Transverse colon (tissue), 4 donors: ENCODE data around the gene NFKBIL1. TPM values are rescaled to one million over a fixed set of nuclear protein-coding genes. Genes with fewer than 3 reads are reported as not detected.

ENCODE experiments used
- DNase-seq: peaks from one replicate; pipeline ENCODE4 v3.0.0-alpha.2; 2019
- H3K27ac ChIP-seq, 4 donors: fragments of 200-600 bp; sonication (generic); 2 replicates each; pipeline ENCODE4 v1.5.1; 2016 to 2018; ENCODE audit warnings: inconsistent platforms in 4 of 4
- H3K27me3 ChIP-seq: fragments of 200-600 bp; sonication (generic); 2 replicates; pipeline ENCODE4 v1.5.1; 2017; ENCODE audit warnings: inconsistent platforms
- H3K36me3 ChIP-seq, 4 donors: fragments of 200-600 bp; sonication (generic); 2 replicates each; pipeline ENCODE4 v1.5.1; 2017 to 2019; ENCODE audit warnings: inconsistent platforms in 4 of 4
- H3K4me1 ChIP-seq, 4 donors: fragments of 200-600 bp; sonication (generic); 2 replicates each; pipeline ENCODE4 v1.5.1; 2017 to 2020; ENCODE audit warnings: inconsistent platforms in 4 of 4
- H3K4me3 ChIP-seq, 4 donors: fragments of 200-600 bp; sonication (generic); 1 replicate in 1 of 4; 2 replicates in 3 of 4; pipeline versions ENCODE4 v1.5.1 to v1.6.1; 2017 to 2019; ENCODE audit warnings: inconsistent platforms in 4 of 4
- H3K9me3 ChIP-seq, 2 donors: fragments of 200-600 bp; sonication (generic); 2 replicates each; pipeline ENCODE4 v1.5.1; 2017 to 2019; ENCODE audit warnings: inconsistent platforms in 2 of 2
- EP300 ChIP-seq: sonication (generic); formaldehyde crosslinking; IDR thresholded peaks from one replicate; pipeline ENCODE4 v1.6.1; 2017; ENCODE audit warnings: antibody characterized with exemption, low read depth
- POLR2A ChIP-seq: fragments of 450-650 bp; IDR thresholded peaks from one replicate; pipeline ENCODE4 v1.6.1; 2016; ENCODE audit warnings: antibody characterized with exemption, mild to moderate bottlenecking, moderate library complexity
- POLR2AphosphoS5 ChIP-seq, 3 donors: sonication (generic); formaldehyde crosslinking; IDR thresholded peaks; one replicate each; pipeline ENCODE4 v1.6.1; 2016; ENCODE audit warnings: antibody characterized with exemption in 3 of 3
- WGBS, 2 donors: methylation state at CpG; one replicate each; pipeline ENCODE4 v1.1.5; 2018; ENCODE audit warnings: low coverage in 1 of 2; 5-methylcytosine and 5-hydroxymethylcytosine counted together
- in situ Hi-C, 4 donors: fragments of 200-750 bp; cut with MboI; loops; one replicate each; pipeline versions ENCODE4 v1.15.0 to v1.15.1; 2017; ENCODE audit warnings: low sequenced_read_pairs in 3 of 4, low pct_ligation_motif_present in 1 of 4, low pct_unique_long_range_greater_than_20kb in 1 of 4
- intact Hi-C: fragments of 100-400 bp; cut with DNase I; formaldehyde crosslinking; loops from one replicate; pipeline ENCODE4 v1.15.1; 2023; ENCODE audit warnings: low total_unique reads
- total RNA-seq, 4 donors: library from RNA; depleted of rRNA; stranded (reverse); fragments of >200 nt; gene quantifications; one replicate each; pipeline ENCODE4 v1.1.0, GENCODE V29; 2016
- TF ChIP-seq, protein P1 (sequence below), 5 experiments: fragments of 200-600 bp in 3 of 5; fragments of 450-650 bp in 2 of 5; sonication (generic) in 3 of 5; IDR thresholded peaks; 1 replicate in 2 of 5; 2 replicates in 3 of 5; pipeline ENCODE4 v1.5.1; 2016 to 2017; ENCODE audit warnings: antibody characterized with exemption in 5 of 5, inconsistent platforms in 3 of 5, mild to moderate bottlenecking in 2 of 5, moderate library complexity in 1 of 5

NFKBIL1 gene
- total RNA-seq, 4 donors from 2014 or later: 13.7 to 29.5 (median 22.9) TPM

DNA sequence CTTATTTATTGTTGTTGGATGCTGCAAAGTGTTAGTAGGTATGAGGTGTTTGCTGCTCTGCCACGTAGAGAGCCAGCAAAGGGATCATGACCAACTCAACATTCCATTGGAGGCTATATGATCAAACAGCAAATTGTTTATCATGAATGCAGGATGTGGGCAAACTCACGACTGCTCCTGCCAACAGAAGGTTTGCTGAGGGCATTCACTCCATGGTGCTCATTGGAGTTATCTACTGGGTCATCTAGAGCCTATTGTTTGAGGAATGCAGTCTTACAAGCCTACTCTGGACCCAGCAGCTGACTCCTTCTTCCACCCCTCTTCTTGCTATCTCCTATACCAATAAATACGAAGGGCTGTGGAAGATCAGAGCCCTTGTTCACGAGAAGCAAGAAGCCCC lies 37.4 kb upstream of the NFKBIL1 start:
- in situ Hi-C loops (loop anchor here in 1 of 4 donors (10.0 kb wide), 1 partner anchor 95 kb away; no protein-coding TSS in a partner anchor), intact Hi-C loops (no loop called here)
- DNase-seq: no peak
- no peaks in the 10 kb centered on the region for H3K4me1 ChIP-seq
- H3K36me3 ChIP-seq: peaks cover 0 to 3% (median 0%) of the 10 kb centered on the region in 4 donors
- H3K27me3 ChIP-seq: no peaks in the 10 kb centered on the region
- WGBS, 2 donors: 82 to 86% methylated on average over 2 to 4 of the region's 4 CpGs
- no peaks in the 10 kb centered on the region for H3K9me3 ChIP-seq
- no peak overlapping the region for H3K27ac ChIP-seq
- TF ChIP-seq POLR2A (no peak), POLR2AphosphoS5 (IDR thresholded peaks at IDR 0.05) (no peak), EP300 (no peak)
- TF ChIP-seq, protein P1, sequence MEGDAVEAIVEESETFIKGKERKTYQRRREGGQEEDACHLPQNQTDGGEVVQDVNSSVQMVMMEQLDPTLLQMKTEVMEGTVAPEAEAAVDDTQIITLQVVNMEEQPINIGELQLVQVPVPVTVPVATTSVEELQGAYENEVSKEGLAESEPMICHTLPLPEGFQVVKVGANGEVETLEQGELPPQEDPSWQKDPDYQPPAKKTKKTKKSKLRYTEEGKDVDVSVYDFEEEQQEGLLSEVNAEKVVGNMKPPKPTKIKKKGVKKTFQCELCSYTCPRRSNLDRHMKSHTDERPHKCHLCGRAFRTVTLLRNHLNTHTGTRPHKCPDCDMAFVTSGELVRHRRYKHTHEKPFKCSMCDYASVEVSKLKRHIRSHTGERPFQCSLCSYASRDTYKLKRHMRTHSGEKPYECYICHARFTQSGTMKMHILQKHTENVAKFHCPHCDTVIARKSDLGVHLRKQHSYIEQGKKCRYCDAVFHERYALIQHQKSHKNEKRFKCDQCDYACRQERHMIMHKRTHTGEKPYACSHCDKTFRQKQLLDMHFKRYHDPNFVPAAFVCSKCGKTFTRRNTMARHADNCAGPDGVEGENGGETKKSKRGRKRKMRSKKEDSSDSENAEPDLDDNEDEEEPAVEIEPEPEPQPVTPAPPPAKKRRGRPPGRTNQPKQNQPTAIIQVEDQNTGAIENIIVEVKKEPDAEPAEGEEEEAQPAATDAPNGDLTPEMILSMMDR (IDR thresholded peaks at IDR 0.05): no peak
- no peak overlapping the region for H3K4me3 ChIP-seq

DNA sequence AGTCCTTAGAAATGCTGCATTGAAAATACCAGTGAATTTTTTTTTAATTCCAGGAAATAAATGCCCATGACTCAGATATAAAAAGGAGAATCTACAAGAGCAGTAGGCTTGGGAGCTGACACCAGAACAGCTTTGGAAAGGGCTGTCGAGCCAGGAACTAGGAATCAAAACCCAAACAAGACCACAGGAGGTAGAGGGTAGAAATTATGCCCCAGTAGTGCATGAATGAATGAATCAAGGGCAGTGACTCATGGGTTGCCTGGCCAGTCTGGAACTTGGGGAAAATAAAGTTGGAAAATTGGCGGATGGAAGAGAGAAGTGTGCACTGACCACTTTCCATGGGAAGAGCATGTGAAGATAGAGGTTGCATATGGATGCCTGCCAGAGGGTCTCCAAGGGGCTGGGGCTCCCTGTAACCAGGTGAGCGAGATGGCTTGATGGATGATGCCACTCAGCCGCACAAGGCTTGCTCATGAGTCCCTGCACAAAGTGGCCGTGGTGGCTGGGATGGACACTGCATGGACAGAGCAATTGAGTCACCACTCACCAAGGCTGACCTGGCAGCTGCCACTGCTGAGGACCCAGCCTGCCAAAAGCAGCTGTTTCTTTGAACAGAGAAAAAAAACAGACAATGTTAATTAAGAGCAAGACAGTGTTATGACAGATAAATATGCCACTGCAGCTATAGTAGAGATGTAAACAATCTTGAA lies 33.8 kb upstream of the NFKBIL1 start:
- H3K9me3 ChIP-seq: no peaks in the 10 kb centered on the region
- intact Hi-C loops: no loop called here

DNA sequence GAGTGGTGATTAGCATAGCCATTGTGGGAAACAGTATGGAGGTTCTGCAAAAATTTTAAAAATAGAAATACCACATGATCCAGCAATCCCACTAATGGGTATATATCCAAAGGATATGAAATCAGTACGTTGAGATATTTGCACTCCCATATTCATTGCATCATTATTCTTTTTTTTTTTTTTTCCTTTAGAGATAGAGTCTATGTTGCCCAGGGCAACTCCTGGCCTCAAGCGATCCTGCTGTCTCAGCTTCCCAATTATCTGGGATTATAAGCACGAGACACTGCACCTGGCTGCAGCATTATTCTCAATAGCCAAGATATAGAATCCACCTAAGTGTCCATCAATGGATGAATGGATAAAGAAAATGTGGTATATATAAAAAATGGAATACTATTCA lies 25.6 kb upstream of the NFKBIL1 start:
- 75 to 87% methylated on average over 3 of the region's 3 CpGs for WGBS, 2 donors
- TF ChIP-seq, protein P1 (IDR thresholded peaks at IDR 0.05): no peak
- TF ChIP-seq EP300: no peak
- in situ Hi-C loops: no loop called here
- no peaks in the 10 kb centered on the region for H3K36me3 ChIP-seq
- H3K9me3 ChIP-seq: no peaks in the 10 kb centered on the region
- intact Hi-C loops: loop anchor here (5.0 kb wide), 1 partner anchor 680 kb away; no protein-coding TSS in a partner anchor
- no peak overlapping the region for H3K4me3 ChIP-seq
- H3K27me3 ChIP-seq: no peaks in the 10 kb centered on the region
- no peak overlapping the region for H3K27ac ChIP-seq
- no peak for DNase-seq
- no peaks in the 10 kb centered on the region for H3K4me1 ChIP-seq

More for the DNA sequence above, 33.8 kb upstream of the NFKBIL1 start:
- 70% methylated on average over 5 of the region's 5 CpGs; no CpG with 5 or more reads in 1 of the 2 donors for WGBS, 2 donors
- no peak overlapping the region for H3K4me3 ChIP-seq
- TF ChIP-seq, protein P1 (IDR thresholded peaks at IDR 0.05): no peak
- no peak overlapping the region for H3K27ac ChIP-seq
- H3K27me3 ChIP-seq: no peaks in the 10 kb centered on the region
- in situ Hi-C loops: loop anchor here in 1 of 4 donors (10.0 kb wide), 1 partner anchor 99 kb away; no protein-coding TSS in a partner anchor
- no peaks in the 10 kb centered on the region for H3K4me1 ChIP-seq
- H3K36me3 ChIP-seq: no peaks in the 10 kb centered on the region
- no peak for DNase-seq

DNA sequence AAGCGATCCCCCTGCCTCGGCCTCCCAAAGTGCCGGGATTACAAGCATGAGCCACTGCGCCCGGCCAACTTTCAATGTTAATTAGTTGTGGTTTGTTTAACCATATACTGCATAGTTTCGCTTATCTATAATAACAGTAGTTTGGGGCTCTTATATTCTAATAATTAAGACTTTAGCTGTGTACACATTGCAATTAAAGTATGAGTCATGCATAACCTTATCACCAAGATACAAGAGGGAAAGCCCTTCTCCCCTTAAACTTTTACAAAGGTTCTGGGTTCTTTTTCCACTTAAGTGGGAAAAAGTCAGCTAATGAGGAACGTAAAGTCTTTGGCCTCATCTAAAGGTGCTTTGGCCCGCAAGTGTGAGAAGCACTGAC lies 21.9 kb upstream of the NFKBIL1 start:
- no peaks in the 10 kb centered on the region for H3K9me3 ChIP-seq
- 70 to 72% methylated on average over 5 to 8 of the region's 8 CpGs for WGBS, 2 donors
- in situ Hi-C loops: no loop called here
- TF ChIP-seq POLR2A (no peak), EP300 (no peak), POLR2AphosphoS5 (IDR thresholded peaks at IDR 0.05) (no peak)
- TF ChIP-seq, protein P1 (IDR thresholded peaks at IDR 0.05): no peak
- peaks cover 0 to 6% (median 3%) of the 10 kb centered on the region in 4 donors for H3K36me3 ChIP-seq
- H3K27me3 ChIP-seq: no peaks in the 10 kb centered on the region
- no peak overlapping the region for H3K27ac ChIP-seq
- no peak for DNase-seq
- H3K4me1 ChIP-seq: no peaks in the 10 kb centered on the region
- intact Hi-C loops: no loop called here
- no peak overlapping the region for H3K4me3 ChIP-seq
